ENCODE results near the gene WDR87. TPM values are rescaled to one million over a fixed set of nuclear protein-coding genes. Genes with fewer than 3 reads are reported as not detected.

Gene WDR87
- total RNA-seq, 2 experiments from 2014 or later = not detected

DNA sequence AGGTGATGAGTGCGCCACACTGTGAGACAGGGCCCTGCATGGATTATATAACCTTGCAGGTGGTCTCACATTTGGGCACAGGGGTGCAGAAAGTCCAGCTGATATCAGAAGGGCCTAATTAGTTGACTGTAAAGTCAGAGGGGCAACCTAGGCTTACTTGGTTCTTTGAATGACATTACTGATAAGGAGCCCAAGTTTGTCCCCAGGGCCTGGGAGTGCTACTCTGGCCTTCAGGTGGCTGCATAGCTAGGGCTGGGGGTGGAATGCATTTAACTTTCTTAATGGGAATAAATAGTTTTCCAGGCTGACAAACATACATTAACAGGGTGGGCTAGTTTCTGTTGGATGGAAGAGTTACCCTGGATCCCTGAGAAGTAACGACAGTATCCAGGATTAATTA is 3.3 kb downstream of the WDR87 start:
- DNase-seq (no peak), ATAC-seq (no peak)
- peaks cover 13% of the 10 kb centered on the region for H3K4me1 Mint-ChIP-seq
- no peak overlapping the region for H3K4me3 Mint-ChIP-seq
- H3K27ac Mint-ChIP-seq = no peak overlapping the region
- H3K27me3 Mint-ChIP-seq = no peaks in the 10 kb centered on the region
- intact Hi-C loops (cut with DNase I, micrococcal nuclease) = loop anchor here (5.0 kb wide), 3 partner anchors 194 to 324 kb away; no protein-coding TSS in a partner anchor
- no peaks in the 10 kb centered on the region for H3K36me3 Mint-ChIP-seq (ENCODE audit: low read depth)
- ChIA-PET CTCF (interaction anchor here (0.6 to 2.8 kb wide), 19 partner anchors 13 to 437 kb away, joined by 3 to 18 read pairs (median 5); partner anchors contain the start of gene PPP1R14A), POLR2A (no interaction called here)
- H3K9me3 Mint-ChIP-seq (ENCODE audit: low read depth) = no peaks in the 10 kb centered on the region

DNA sequence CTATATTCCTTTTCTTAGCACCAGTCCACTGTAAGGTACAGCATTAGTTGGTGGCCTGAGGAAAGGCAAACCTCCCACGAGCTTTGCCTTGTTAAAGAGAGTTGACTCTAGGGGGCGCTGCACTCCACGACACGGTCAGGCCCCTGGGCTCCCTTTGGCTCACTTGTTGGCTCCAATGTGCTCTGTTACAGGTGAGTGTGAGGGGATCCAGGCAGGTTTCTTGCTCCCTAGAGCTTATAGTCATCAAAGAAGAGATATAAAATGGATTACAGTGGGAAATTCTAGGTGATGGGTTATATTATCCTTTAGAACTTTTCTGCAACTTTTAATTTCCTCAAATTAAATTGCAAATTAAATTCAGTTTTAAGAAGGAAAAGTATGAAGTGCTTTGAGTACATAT is 3.7 kb downstream of the WDR87 start:
- H3K4me3 Mint-ChIP-seq = no peak overlapping the region
- peak; percentile 36 for ATAC-seq
- intact Hi-C loops (cut with DNase I, micrococcal nuclease) = loop anchor here (1.0 to 5.0 kb wide), 5 partner anchors 193 to 433 kb away; partner anchors contain the start of gene CATSPERG (in 1 of the 2)
- peak; percentile 93 for DNase-seq
- peaks cover 10% of the 10 kb centered on the region for H3K4me1 Mint-ChIP-seq
- POLR2A ChIA-PET = interaction anchor here (0.7 kb wide), 1 partner anchor 106 kb away, joined by 6 read pairs; no protein-coding TSS in a partner anchor
- no peak overlapping the region for H3K27ac Mint-ChIP-seq
- no peaks in the 10 kb centered on the region for H3K36me3 Mint-ChIP-seq (ENCODE audit: low read depth)
- CTCF ChIA-PET = interaction anchor here (0.6 to 2.8 kb wide), 35 partner anchors 13 to 1051 kb away, joined by 3 to 18 read pairs (median 4); partner anchors contain the start of genes PPP1R14A and PSMD8
- no peaks in the 10 kb centered on the region for H3K9me3 Mint-ChIP-seq (ENCODE audit: low read depth)
- H3K27me3 Mint-ChIP-seq = no peaks in the 10 kb centered on the region

- Mint-ChIP-seq H3K4me1 (peaks cover 3% of the 10 kb centered on the region), H3K9me3 (ENCODE audit: low read depth) (no peaks in the 10 kb centered on the region), H3K4me3 (no peak overlapping the region), H3K27me3 (no peaks in the 10 kb centered on the region), H3K36me3 (ENCODE audit: low read depth) (no peaks in the 10 kb centered on the region), H3K27ac (no peak overlapping the region)
- ChIA-PET POLR2A (no interaction called here), CTCF (interaction anchor here (0.8 to 1.9 kb wide), 6 partner anchors 33 to 418 kb away, joined by 3 to 5 read pairs (median 4); no protein-coding TSS in a partner anchor)
- intact Hi-C loops (cut with DNase I, micrococcal nuclease) = loop anchor here (5.0 kb wide), 3 partner anchors 197 to 327 kb away; no protein-coding TSS in a partner anchor
- ATAC-seq (no peak), DNase-seq (no peak)
These were observed 6.4 kb downstream of the WDR87 start for GRCh38 chr19:37899966-37900365.

DNA sequence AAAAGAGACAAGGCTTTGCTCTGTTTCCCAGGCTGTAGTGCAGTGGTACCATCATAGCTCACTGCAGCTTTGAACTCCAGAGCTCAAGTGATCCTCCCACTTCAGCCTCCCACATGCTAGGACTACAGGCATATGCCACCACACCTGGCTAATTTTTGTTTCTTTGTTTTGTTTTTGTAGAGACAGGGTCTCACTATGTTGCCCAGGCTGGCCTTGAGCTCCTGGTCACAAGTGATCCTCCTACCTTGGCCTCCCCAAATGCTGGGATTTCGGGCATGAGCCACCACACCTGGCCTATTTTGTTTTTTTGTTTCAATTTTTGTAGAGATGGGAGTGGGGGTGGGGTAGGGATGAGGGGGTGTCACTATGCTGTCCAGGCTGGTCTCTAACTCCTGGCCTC is 6.9 kb downstream of the WDR87 start:
- H3K36me3 Mint-ChIP-seq (ENCODE audit: low read depth) = no peaks in the 10 kb centered on the region

GRCh38 chr19:37896180-37896579 is 10.2 kb downstream of the WDR87 start:
- Mint-ChIP-seq H3K9me3 (ENCODE audit: low read depth) (no peaks in the 10 kb centered on the region), H3K4me1 (peaks cover 3% of the 10 kb centered on the region), H3K27me3 (peaks cover 8% of the 10 kb centered on the region), H3K4me3 (no peak overlapping the region), H3K36me3 (ENCODE audit: low read depth) (no peaks in the 10 kb centered on the region), H3K27ac (no peak overlapping the region)
- CTCF ChIA-PET = interaction anchor here (2.7 kb wide), 1 partner anchor 10 kb away, joined by 15 read pairs; the partner anchor contains the start of genes SIPA1L3 and WDR87
- intact Hi-C loops (cut with DNase I, micrococcal nuclease) = no loop called here
- DNase-seq (no peak), ATAC-seq (no peak)
- POLR2A ChIA-PET = no interaction called here

More for the DNA sequence above, 6.9 kb downstream of the WDR87 start:
- H3K9me3 Mint-ChIP-seq (ENCODE audit: low read depth) = no peaks in the 10 kb centered on the region
- CTCF ChIA-PET = interaction anchor here (0.6 to 1.9 kb wide), 8 partner anchors 18 to 419 kb away, joined by 3 to 5 read pairs (median 4); no protein-coding TSS in a partner anchor
- H3K4me1 Mint-ChIP-seq = peaks cover 3% of the 10 kb centered on the region
- POLR2A ChIA-PET = no interaction called here
- no peak overlapping the region for H3K27ac Mint-ChIP-seq
- no peak overlapping the region for H3K4me3 Mint-ChIP-seq
- DNase-seq (no peak), ATAC-seq (no peak)
- H3K27me3 Mint-ChIP-seq = no peaks in the 10 kb centered on the region
- intact Hi-C loops (cut with DNase I, micrococcal nuclease) = no loop called here

GRCh38 chr19:37893845-37894575 is 12.4 kb downstream of the WDR87 start:
- Mint-ChIP-seq H3K27me3 (peaks cover 8% of the 10 kb centered on the region), H3K27ac (no peak overlapping the region), H3K9me3 (ENCODE audit: low read depth) (no peaks in the 10 kb centered on the region), H3K36me3 (ENCODE audit: low read depth) (no peaks in the 10 kb centered on the region), H3K4me1 (peaks cover 3% of the 10 kb centered on the region), H3K4me3 (no peak overlapping the region)
- DNase-seq (no peak), ATAC-seq (no peak)
- ChIA-PET CTCF (interaction anchor here (0.7 kb wide), 1 partner anchor 333 kb away, joined by 3 read pairs; no protein-coding TSS in a partner anchor), POLR2A (no interaction called here)
- intact Hi-C loops (cut with DNase I, micrococcal nuclease) = no loop called here

DNA sequence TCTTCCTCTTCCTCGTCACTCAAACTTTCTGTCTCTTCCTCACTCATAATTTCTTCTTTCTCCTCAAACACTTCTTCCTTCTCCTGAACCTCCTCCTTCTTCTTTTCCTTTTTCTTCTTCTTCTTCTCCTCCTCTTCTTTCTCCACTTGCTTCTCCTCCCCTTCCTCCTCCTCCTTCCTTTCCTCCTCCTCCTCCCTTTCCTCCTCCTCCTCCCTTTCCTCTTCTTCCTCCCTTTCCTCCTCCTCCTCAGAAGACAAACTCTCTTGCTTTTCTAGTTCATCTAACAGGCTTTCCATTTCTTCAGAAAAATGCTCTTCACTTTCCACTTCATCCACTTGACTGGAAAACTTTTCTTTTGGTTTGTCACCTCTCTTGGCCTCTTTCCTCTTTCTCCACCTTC is 19.8 kb downstream of the WDR87 start:
- H3K36me3 Mint-ChIP-seq (ENCODE audit: low read depth) = no peaks in the 10 kb centered on the region
- H3K9me3 Mint-ChIP-seq (ENCODE audit: low read depth) = peaks cover 7% of the 10 kb centered on the region
- H3K4me3 Mint-ChIP-seq = no peak overlapping the region
- POLR2A ChIA-PET = no interaction called here
- DNase-seq (no peak), ATAC-seq (no peak)
- intact Hi-C loops (cut with DNase I, micrococcal nuclease) = no loop called here
- CTCF ChIA-PET = no interaction called here
- no peaks in the 10 kb centered on the region for H3K4me1 Mint-ChIP-seq
- no peak overlapping the region for H3K27ac Mint-ChIP-seq
- peaks cover under 1% of the 10 kb centered on the region for H3K27me3 Mint-ChIP-seq

DNA sequence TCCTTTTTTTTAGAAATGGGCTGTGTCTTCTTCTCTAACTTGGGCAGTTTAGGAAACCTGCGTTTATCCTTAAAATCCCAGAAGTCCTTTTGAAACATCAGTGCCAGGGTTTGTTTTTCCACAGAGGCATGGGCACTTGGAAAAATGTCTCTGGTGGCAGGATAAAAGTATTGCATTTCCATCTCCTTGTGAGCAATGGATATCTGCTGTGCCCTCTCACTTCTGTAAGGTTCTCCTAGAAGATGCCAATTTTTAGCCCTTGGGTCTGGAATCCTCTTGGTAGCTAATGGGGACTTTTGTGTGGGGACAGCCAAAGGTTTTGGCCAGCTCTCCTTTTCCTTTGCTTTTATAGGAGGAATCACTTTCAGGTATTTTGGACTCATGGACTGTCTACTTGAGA is 21.0 kb downstream of the WDR87 start:
- Mint-ChIP-seq H3K4me3 (no peak overlapping the region), H3K27ac (no peak overlapping the region), H3K9me3 (ENCODE audit: low read depth) (peaks cover 8% of the 10 kb centered on the region), H3K4me1 (no peaks in the 10 kb centered on the region), H3K27me3 (no peaks in the 10 kb centered on the region), H3K36me3 (ENCODE audit: low read depth) (no peaks in the 10 kb centered on the region)
- intact Hi-C loops (cut with DNase I, micrococcal nuclease) = no loop called here
- no peak for DNase-seq
- no peak for ATAC-seq
- ChIA-PET POLR2A (no interaction called here), CTCF (interaction anchor here (1.7 kb wide), 1 partner anchor 17 kb away, joined by 6 read pairs; no protein-coding TSS in a partner anchor)

DNA sequence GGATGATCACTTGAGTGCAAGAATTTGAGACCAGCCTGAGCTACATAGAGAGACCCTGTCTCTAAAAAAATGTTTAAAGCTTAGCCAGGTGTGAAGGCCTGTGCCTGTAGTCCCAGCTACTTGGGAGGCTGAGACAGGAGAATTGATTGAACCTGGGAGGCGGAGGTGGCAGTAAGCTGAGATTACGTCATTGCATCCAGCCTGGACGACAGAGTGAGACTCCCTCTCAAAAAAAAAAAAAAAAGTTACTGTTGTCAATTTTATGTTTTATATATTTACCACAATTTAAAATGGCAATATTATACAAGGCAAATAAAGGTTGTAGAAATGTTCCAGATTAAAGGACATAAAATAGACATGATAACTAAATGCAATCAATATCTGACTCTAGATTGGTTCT is 29.2 kb downstream of the WDR87 start:
- ChIA-PET POLR2A (no interaction called here), CTCF (no interaction called here)
- peaks cover 6% of the 10 kb centered on the region for H3K9me3 Mint-ChIP-seq (ENCODE audit: low read depth)
- no peak overlapping the region for H3K27ac Mint-ChIP-seq
- DNase-seq = no peak
- peaks cover 3% of the 10 kb centered on the region for H3K27me3 Mint-ChIP-seq
- H3K36me3 Mint-ChIP-seq (ENCODE audit: low read depth) = no peaks in the 10 kb centered on the region
- intact Hi-C loops (cut with DNase I, micrococcal nuclease) = no loop called here
- H3K4me3 Mint-ChIP-seq = no peak overlapping the region
- no peak for ATAC-seq
- H3K4me1 Mint-ChIP-seq = no peaks in the 10 kb centered on the region

DNA sequence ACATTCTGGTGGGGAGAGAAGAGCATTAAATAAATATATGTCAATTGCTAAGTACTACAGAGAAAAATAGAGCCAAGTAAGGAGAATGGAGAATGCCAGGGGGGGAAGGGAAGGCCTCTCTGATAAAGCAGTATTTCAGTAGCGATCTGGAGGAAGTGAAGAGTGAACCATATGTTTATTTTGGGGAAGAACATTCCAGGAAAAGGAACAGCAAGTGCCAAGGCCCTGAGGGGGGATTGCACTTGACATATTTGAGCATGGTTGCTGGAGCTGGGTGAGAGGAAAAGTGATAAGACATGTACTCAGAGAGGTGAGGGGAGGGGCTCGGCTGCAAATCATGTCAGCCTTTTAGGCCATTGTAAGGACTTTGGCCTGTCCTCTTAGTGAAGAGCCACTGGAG is 30.4 kb downstream of the WDR87 start:
- no peaks in the 10 kb centered on the region for H3K9me3 Mint-ChIP-seq (ENCODE audit: low read depth)
- no peak for DNase-seq
- ChIA-PET POLR2A (no interaction called here), CTCF (no interaction called here)
- intact Hi-C loops (cut with DNase I, micrococcal nuclease) = no loop called here
- H3K36me3 Mint-ChIP-seq (ENCODE audit: low read depth) = no peaks in the 10 kb centered on the region
- no peak for ATAC-seq
- no peaks in the 10 kb centered on the region for H3K4me1 Mint-ChIP-seq
- H3K4me3 Mint-ChIP-seq = no peak overlapping the region
- no peak overlapping the region for H3K27ac Mint-ChIP-seq
- peaks cover 3% of the 10 kb centered on the region for H3K27me3 Mint-ChIP-seq

DNA sequence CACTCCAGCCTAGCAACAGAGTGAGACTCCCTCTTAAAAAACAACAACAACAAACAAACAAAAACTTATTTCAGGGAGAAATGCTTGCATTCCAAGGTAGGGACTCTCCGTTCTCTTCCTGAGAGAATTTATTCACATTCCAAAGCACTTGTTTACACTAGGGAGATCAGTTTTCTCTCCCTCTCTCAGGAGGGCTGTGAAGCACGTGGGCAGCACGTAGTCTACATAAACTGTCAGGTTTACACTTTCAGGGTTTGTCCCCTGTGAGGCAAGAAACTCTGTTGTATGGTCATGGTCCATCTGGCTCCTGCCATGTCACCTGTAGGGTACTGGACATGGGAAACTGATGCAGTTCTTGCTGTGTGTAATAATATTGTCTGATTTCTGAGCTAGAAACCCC is 31.6 kb downstream of the WDR87 start:
- Mint-ChIP-seq H3K27ac (no peak overlapping the region), H3K9me3 (ENCODE audit: low read depth) (no peaks in the 10 kb centered on the region), H3K4me3 (no peak overlapping the region), H3K4me1 (no peaks in the 10 kb centered on the region), H3K27me3 (peaks cover 4% of the 10 kb centered on the region), H3K36me3 (ENCODE audit: low read depth) (no peaks in the 10 kb centered on the region)
- ChIA-PET POLR2A (no interaction called here), CTCF (no interaction called here)
- intact Hi-C loops (cut with DNase I, micrococcal nuclease) = no loop called here
- ATAC-seq (no peak), DNase-seq (no peak)

DNA sequence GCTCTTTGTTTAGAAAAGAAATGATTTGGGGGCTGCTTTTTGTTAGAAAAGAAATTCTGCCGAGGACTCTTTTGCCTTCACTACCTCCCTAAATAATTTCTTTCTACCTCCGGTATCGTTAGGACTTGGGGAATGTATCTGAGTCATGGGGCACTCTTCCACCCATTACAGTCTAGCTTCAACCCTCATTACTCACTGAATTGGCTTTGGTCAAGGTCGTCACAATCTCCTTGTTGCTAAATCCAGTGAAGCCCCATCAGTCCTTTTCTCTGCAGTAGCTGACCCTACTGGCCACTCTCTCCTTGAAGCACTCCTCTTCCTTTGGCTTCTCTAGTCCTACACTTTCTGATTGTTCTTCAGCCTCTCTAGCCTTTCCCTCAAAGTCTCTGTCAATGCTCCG is 34.0 kb downstream of the WDR87 start:
- Mint-ChIP-seq H3K4me3 (no peak overlapping the region), H3K27ac (no peak overlapping the region), H3K36me3 (ENCODE audit: low read depth) (no peaks in the 10 kb centered on the region), H3K27me3 (peaks cover 7% of the 10 kb centered on the region), H3K4me1 (no peaks in the 10 kb centered on the region), H3K9me3 (ENCODE audit: low read depth) (no peaks in the 10 kb centered on the region)
- intact Hi-C loops (cut with DNase I, micrococcal nuclease) = no loop called here
- POLR2A ChIA-PET = no interaction called here
- CTCF ChIA-PET = no interaction called here
- DNase-seq (no peak), ATAC-seq (no peak)

All from activated CD4-positive, alpha-beta T cell treated with anti-CD3 and anti-CD28 coated beads for 36 hours (primary cell).